NCI-H2107 treated with DMSO at 0.1 percent for 48 hours (cell line): ENCODE measurements around the gene ELL2.
"Not testable (repeated sequence)": the region's sequence is repeated elsewhere in the genome, so short reads cannot be mapped to it uniquely, and the experiment has no call there.

Experiments
- DNase-seq: peaks from one replicate; lab custom pipeline; 2025; ENCODE audit not compliant: unreplicated experiment; lab: John Stamatoyannopoulos, UW

ELL2 gene

DNA sequence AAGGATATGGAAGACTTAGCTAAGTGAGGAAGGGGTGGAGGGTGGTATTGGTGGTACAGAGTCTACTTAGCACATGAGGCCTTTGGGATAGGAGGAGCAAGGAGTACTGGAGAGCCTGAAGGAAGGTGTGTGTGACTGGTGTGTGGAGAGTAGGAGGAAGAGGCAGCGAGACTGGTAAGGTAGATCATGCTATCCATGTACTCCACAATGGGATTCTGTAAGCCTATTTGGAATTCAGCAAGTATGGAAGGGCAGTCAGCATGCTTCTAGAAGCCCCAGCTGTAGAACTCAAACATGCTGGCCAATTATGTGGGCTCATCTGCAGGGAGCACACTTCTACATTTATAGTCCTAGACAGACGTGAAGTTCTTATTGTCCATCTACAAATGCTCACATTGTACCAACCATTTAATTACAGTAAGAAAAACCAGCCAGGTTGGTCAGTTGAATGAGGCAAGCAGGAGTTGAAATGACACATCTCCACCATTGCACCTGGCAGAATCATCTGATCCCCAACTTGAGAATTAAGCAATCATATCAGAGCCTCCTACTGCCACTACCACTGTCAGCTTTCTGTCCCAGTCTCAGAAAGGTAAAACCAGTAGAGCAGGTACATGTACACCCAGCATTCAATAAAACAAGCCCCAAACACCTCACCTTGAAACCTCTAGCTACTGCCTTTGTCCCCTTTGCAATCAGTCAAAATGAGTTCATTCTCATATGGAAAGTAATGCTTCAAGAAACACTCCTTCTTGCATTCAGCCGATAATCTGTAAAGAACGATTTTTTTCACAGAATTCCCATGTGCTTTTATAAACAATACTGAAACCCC lies 78.2 kb downstream of the ELL2 start:
- DNase-seq, result no peak

DNA sequence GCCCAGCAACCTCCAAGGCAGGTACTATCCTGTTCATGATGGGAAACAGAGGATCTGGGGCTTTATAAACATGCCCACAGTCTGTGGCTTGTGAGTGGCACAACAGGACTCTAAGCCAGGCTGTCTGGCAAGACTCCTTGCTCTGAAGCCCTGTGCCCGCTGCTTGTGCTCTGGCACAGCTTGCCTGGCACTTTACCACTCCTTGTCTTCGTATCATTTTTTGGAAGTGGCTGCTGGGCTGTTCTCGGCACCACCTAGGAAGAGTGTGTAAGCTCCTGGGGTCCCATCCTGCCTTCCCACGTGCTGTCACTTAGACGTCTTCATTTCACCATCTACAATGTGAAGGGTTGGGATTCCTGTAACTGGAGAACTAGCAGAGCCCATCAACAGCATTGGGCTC lies 79.8 kb downstream of the ELL2 start:
- DNase-seq, result no peak

DNA sequence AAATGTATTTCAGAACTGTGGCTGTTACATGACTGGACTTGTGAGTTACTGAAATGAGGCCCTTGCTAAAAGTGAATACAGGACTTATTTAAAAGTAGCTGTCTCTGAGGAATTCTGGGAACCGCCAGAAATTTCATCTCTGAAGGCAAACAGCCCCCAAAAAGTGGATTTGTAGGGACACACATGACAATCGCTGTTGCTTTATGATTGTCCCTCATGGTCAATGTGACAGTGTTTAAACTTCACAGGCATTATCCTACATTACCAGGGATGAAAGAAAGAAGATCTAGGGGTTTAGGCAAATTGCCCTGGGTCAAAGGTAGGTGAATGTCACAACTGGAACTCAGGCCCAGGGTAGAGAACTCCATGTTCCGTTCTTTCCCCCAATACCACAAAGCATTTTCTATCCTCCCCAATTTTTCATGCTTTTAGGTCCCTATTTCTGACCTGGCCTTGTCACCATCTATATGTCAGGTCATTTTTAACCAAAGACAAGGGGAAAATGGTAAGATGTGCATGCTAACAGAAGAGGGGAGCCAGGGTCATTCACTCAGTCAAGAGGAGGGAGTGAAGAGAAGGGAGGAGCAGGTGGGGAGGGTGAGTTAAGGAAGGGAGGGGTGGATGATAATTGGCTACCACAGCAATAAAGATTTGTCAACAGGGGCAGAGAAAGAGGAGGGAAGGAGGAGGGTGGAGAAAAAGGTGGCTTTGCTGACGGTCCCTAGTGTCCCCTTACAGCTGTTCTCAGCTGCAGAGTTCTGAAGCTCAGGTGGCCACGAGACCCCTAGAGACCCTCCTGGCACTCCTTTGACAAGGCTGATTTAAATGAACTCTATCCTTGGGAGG lies 81.3 kb downstream of the ELL2 start:
- DNase-seq, result no peak

- no peak for DNase-seq
Observed at GRCh38 chr5:95879661-95880060, 82.0 kb downstream of the ELL2 start.

GRCh38 chr5:95878417-95879323 lies 83.0 kb downstream of the ELL2 start:
- no peak for DNase-seq

DNA sequence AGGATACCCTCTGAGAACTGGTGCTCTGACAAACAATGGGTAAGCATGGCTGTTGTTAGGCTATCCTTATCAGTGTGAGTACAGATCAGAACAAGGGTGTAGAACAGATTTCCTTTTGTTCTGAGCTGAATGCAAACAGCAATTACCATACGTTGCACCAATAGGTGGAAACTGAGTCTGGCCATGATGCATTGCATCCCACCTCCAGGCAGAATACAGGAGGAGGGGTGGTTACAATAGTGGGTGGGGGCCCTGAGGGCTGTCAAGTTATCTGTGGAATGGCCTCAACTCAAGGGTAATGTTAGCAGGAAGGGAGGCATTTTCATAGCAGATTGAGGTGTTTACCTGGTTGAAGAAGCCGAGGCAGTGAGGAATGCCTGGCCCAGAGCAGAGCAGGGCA lies 84.9 kb downstream of the ELL2 start:
- no peak for DNase-seq

GRCh38 chr5:95874246-95874645 lies 87.4 kb downstream of the ELL2 start:
- no peak for DNase-seq

- no peak for DNase-seq
Observed at GRCh38 chr5:95873351-95873750, 88.3 kb downstream of the ELL2 start.

DNA sequence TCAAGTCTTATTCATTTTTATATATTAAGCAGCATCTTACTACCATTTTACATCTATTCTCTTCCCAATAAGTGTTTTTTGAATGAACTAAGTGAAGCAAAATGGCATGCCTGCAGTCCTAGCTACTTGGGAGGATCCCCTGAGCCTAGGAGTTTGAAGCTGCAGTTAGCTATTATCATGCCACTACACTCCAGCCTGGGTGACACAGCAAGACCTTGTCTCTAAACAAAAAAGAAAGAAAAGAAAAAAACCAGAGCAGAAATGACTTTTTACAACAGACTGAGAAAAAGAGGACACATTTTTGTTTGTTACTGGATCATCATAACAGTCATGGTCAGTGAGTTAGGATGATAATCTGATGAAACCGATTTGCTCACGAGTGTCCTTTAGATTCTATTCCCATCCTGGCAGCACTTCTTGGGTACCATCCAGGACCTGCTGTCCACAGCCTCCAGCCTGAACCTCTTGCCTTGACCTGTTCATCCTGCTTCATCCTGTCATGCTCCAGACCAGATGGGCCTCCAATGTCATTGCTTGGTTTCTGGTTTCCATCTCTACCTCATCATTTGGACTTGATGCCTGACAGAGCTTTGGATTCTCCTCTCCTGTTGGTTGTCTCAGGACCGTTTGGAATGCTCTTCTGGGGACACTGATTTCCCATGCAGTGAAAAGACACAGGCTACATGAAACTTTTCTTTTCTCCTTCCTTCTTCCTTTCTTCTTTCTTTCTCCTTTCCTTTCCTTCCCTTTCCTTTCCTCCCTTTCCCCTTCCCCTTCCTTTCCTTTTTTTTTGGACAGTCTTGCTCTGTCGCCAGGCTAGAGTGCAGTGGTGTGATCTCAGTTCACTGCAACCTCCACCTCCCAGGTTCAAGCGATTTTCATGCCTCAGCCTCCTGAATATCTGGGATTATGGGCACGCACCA lies 89.0 kb downstream of the ELL2 start:
- DNase-seq, result no peak

GRCh38 chr5:95871146-95871806 lies 90.4 kb downstream of the ELL2 start:
- DNase-seq, result no peak

DNA sequence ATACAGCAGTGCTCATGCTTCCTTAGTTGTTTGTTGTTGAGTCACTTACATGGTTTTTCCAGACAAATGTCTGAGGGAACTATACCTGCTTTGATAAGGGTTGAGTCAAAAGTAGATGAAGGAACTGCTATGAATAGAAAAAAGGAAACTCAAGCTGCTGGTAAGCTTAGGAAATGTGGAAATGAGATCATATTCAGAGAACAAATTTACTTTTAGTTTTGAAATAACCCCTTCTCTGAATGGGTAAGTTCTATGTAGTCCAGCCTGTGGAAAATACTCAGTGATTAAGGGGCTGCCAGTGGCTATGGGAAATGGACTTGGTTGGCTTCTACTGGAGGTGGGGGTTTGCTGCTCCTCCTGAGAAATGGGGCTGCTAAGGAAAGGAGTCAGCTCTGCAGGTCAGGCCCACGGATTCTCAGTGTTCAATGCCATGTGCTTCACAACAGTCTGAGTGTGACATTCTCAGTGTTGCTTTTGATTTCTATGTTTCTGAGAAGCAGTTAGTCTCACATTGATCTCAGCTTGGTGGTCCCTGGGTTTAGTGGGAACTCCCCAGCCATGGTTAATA lies 91.5 kb downstream of the ELL2 start:
- no peak for DNase-seq

DNA sequence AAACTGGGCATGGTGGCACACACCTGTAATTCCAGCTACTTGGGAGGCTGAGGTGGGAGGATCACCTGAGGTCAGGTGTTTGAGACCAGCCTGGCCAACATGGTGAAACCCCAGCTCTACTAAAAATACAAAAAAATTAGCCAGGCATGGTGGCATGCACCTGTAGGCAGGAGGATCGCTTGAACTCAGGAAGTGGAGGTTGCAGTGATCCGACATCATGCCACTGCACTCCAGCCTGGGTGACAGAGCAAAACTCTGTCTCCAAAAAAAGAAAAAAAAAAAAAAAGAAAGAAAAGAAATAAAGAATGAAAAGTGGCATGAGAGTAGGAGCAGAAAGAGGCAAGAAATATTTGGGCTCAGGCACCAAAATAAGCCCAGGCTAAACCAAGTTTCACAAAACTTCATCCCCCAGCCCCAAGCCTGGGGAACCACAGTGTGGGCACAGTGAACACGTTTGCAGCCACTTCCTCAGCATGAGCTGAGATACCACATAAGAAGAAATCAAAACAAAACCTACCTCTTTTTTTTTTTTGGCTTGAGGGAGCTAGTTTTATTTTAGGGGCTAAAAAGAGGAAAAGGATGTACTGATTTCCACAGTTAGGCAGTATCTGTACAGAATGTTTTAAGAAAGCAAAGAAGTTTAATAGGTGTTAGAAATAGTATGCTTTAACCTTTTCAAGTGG lies 92.3 kb downstream of the ELL2 start:
- DNase-seq, result not testable (repeated sequence)

GRCh38 chr5:95868136-95868535 lies 93.5 kb downstream of the ELL2 start:
- no peak for DNase-seq

- no peak for DNase-seq
Observed at GRCh38 chr5:95866435-95867040, 95.1 kb downstream of the ELL2 start.

DNA sequence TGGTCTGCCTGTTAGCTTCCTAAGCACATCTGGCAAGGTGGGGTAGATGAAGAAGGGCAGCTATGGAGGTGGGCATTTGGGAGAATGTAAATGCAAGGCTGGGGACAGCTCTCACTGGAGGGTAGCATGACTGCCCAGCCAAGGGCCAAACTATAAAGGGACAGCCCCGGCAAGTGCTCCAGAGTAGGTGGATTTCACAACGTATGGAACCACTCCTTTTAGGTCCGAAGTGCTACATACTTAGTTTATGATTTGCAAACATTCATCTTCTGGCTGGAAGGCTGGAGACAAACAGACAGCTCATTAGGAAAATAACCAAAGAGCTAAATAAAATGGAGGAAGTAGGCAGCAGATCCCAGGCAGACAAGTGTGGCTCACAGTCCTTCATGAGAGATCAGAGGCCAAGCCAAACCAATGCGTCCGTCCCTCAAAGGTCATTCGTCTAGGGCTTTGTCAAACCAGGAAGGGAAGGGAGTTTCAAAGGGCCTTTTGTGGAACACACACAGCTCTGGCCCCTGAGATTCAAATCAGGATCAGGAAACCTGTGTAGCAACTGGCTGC lies 96.6 kb downstream of the ELL2 start:
- no peak for DNase-seq

- no peak for DNase-seq
Observed at GRCh38 chr5:95864456-95864855, 97.2 kb downstream of the ELL2 start.

DNA sequence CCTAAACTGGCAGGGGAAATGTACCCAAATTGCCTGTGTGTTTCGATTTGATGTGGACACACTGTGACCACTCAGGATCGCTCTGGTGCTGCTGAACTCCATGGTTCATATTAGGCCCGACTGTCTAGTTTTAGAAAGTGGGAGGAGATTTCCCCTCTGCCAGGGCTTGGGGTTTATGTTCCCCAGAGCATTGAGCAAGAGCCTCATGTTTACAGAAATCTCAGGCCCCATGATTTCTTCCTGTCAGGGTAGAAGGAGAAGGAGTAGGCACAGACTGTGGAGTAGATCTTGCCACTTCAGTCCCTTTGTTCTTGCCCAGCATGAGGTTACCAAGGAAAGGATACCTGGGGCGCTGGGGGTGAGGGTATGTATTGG lies 98.3 kb downstream of the ELL2 start:
- no peak for DNase-seq
